ENCODE results near the gene MYO18A.

Gene MYO18A

DNA sequence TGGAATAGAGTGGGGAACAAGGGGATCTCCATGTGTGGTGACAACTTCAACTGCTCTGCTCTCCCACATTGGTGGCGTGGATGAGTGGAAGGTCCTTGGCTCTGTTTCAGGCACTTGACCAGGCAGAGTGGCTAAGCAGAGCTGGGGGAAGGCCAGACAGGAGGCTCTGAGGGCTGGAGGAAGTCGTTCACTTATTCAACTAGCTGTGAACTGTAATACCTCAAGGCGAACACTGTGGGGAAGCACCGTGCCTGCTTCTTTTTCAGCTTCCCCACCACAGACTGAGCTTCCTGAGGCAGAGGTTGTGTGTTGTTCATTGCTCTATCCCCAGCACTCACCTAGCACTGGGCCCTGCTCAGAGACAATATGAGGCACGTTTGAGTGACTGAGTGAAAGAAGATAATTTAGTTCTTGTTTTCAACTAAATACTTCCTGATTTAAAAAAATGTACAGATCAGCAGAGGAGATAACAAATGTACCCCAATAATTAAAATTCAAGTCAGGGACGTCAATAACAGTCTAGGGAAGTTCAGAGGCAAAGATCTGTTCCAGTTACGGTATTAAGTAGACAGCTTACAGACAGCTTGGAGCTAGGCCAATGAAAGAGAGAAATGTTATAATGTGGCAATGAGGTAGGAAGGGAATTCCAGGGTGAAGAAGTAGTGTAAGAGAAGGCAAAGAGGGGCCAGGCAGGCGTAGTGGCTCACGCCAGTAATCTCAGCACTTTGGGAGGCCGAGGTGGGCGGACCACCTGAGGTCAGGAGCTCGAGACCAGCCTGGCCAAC, 34.7 kb downstream of the MYO18A start:
- peak; percentile 73 for DNase-seq

DNA sequence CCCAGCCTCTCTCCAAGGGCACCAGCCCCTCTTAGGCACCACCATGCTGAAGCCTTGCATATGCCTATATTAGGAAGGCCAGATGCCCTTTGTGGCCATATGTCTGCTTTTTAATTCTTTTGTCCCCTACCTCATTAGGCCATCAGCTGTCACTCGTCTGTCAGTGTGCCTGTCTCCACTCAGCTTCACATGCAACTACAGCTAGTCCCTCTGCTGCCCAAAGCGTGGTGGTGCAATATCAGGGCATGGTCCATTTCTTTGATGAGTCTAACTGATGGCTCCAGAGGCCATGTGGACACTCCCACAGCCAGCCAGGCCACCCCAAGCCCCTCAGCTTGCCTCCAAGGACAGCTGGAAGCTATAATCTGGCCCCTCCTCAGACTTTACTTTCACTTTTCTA, 36.3 kb downstream of the MYO18A start:
- no peak for DNase-seq

- no peak for DNase-seq
Observed at GRCh38 chr17:29141514-29141876, 38.7 kb downstream of the MYO18A start.

DNA sequence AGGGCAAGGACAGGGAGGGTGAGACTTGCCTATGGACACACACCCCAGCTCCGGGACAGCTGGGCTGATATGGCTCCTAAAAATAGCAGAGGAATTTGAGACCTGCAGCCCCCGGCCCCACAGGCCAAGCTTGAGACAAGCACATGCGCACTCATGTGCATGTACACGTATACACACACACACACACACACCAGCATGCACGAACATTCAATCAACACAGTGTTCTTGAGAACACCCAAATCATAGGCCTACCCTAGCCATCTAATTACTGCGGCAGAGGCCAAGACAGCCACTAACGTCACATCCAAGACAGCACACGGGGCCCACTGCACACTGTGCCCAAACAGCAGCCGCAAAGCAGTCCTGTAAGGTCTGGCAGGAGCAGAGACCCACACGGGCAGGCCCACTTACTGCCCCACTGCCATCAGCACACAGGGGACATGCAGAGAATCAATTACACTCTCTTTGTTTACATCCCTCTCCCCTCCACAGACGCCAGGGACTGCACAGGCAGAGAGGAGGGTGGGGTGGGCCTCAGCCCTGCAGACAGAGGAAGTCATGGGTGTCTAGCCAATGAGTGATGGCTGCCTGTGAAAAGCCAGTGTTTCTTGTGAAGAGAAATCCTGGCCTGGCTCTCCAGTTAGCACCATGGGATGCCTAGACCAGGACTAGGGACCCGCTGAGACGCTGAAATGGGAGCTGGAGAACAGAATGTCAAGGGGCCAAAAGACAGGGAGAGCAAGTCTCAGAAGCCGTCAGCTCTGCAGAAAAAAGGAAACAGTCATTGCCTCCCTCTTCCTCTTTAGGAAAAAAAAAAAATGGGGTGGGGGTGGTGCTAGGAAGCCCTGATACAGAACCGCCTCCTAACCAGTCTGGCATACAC, 39.3 kb downstream of the MYO18A start:
- no peak for DNase-seq

DNA sequence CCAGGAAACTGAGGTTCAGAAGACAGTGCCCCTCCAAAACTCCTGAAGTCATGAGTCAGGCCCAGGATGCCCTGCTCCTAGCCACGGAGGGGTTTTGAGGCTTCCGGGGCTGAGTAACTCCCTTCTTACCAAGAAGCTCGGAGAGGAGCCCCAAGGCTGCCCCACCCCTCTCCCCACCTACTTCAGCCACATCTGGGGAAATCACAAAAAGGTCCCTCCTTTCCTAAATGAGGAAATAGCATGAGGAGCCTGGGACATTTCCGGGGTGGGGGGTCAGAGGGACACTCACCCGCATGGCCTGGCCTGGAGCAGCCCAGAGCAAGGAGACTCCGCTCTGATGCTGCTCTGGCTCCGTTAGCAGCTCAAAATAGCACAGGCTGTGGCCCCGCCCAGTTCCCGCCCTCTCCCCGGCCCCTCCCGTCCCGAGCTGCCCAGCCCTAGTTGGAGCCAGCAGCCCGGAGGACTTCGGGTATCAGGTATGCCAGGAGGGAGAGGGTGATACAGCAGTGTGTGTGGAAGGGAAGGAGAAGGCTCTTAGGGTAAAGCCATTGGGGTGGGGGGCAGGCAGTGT, 40.1 kb downstream of the MYO18A start:
- DNase-seq: peak; percentile 37

DNA sequence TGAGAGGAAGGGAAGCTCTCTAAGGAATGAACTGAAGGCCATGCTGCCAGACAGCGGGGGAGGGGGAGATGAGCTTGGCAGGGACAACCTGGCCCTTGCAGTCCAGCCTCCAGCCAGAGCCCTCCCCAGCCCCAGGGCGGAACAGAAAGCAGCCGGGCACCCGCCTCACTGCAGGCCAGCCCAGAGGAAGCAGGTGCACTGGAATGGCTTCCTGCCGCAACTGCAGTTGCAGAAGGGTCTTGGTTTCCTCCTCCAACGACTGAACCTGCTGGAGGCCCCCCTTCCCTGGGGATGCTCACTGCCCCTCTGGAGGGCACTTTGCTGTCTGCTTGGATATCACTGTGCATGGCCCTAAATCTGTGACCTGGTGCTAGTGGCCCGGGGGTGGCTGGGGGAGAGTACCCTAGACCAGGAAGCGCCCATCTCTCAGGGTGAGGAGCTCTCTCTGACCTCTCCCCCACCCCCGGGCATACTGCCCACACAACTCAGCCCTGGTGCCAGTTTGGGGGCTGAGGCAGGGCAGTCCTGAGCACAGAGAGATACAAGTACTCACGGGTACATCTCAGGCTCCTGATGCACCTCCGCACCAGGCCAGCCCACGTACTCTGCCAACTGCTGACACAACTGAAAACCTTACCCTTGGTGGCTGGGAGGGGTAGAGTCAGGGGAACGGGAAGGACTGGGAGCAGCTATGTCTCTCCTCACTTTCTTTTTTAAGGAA, 41.1 kb downstream of the MYO18A start:
- DNase-seq: no peak

- no peak for DNase-seq
Observed at GRCh38 chr17:29138184-29138955, 41.8 kb downstream of the MYO18A start.

DNA sequence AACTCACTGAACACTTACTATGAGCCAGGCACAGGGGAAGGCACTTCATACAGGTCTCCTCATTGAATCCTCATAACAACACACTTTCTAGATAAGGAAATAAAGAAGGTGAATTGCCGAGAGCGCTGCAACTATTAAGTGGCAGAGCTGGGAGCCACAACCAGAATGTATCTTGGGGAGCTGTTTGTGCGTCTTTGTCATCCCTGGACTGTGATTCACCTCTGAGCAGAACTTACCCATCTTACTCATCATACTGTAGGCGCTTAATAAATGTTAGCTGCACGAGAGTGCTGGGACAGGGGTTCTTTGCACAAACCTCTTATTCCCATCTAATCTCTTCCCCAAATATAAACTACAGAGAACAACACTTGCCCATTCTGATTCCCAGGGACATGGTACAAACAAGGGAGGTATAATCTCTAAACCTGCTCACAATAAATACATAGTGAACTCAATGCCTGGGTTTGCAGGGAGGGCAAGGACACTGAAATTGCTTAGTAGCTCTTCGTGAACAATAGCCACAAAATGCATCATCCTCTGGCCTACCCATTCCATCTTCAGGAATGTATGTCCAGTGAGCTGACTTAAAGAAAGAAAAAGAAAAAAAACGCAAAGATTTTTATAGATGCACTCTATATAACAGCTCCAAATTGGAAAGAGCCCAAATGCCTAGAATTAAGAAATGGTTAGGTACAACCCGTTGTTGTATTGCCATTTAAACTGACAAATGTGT, 43.0 kb downstream of the MYO18A start:
- no peak for DNase-seq

DNA sequence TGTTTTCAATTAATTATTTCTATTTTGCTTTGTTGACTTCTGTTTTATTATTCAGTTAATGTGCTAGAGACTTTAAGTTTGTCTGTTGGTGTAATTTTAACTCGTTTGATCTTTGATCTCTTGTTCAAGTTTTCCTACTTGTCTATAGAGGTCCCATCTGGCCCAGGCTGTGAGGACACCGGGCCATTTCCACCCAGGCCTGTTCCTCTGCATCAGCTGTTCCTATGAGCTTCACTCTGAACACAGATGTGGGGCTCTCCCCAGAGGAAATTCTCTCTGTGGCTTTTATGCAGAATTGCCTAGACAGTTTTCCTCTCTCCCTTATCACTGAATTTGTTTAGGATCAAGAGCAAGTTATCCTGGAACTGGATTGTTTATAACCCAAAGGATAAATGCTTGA, 44.7 kb downstream of the MYO18A start:
- no peak for DNase-seq

GRCh38 chr17:29133121-29133713, 47.0 kb downstream of the MYO18A start:
- no peak for DNase-seq

GRCh38 chr17:29131814-29132682, 48.1 kb downstream of the MYO18A start:
- no peak for DNase-seq

GRCh38 chr17:29129731-29130130, 50.5 kb downstream of the MYO18A start:
- DNase-seq: no peak

- no peak for DNase-seq
Observed at GRCh38 chr17:29127840-29128239, 52.4 kb downstream of the MYO18A start.

- DNase-seq: no peak
Observed at GRCh38 chr17:29126268-29126930, 53.8 kb downstream of the MYO18A start.

DNA sequence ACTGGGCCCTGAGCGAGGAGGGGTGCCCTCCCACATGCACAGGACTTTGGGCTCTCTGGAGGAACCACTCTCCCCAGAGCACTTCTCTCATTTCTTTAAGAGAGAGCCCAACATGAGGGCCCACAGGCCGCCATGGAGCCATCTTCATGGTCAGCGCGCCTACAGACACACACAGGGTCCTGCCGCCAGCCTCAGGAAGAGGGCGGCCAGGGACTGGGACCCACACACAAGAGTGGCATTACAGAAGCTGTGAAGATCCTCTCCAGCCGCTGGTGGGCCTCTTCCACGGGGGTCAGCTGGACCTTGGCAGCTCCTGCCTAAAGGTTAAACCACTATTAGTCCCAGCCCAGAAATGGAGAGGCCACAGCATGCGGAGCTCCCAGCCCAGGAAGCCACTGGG, 54.5 kb downstream of the MYO18A start:
- DNase-seq: no peak

DNA sequence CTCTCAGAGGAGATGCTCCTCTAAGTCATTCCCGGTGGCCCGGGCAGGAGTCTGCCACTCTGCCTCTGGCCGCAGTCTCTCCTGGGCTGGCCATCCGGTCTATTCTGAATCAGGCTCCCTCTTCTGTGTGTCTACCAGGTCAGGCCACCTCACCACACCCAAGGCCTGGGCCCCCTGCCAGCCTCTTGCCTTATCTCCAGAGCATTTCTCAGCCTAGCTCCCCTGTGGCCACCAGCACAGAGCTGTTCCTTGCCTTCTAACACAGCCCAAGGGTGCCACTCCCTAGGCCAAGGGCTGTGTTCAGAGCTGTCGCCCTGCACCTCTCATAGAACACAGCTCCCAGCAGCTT, 55.3 kb downstream of the MYO18A start:
- DNase-seq: no peak

GRCh38 chr17:29124135-29124924, 55.9 kb downstream of the MYO18A start:
- peak; percentile 24 for DNase-seq

GRCh38 chr17:29123111-29123510, 57.1 kb downstream of the MYO18A start:
- DNase-seq: no peak

- DNase-seq: no peak
Observed at GRCh38 chr17:29121442-29121841, 58.8 kb downstream of the MYO18A start.

Data from DMS153 (cell line).